Fibroblast of skin of right biceps (primary cell): ENCODE measurements around the gene DNAH5.
A peak's percentile ranks its signal among the peaks of the same experiment; 100 is the strongest.

ENCODE experiments used
- DNase-seq: peaks from one replicate; pipeline ENCODE4 v3.0.0-alpha.2; 2013

DNAH5 gene

GRCh38 chr5:13695076-13695712 is 249.3 kb downstream of the DNAH5 start:
- DNase-seq = no peak

- no peak for DNase-seq
Measured at GRCh38 chr5:13692172-13692571, 252.3 kb downstream of the DNAH5 start.

- no peak for DNase-seq
Measured at GRCh38 chr5:13676531-13676930, 268.0 kb downstream of the DNAH5 start.

- no peak for DNase-seq
Measured at GRCh38 chr5:13674391-13674790, 270.1 kb downstream of the DNAH5 start.

GRCh38 chr5:13673511-13673910 is 271.0 kb downstream of the DNAH5 start:
- DNase-seq = no peak

- DNase-seq = peak; percentile 96
Measured at GRCh38 chr5:13664377-13664776, 280.1 kb downstream of the DNAH5 start.

- DNase-seq = peak; percentile 73
Measured at GRCh38 chr5:13662626-13663025, 281.9 kb downstream of the DNAH5 start.

- DNase-seq = no peak
Measured at GRCh38 chr5:13661272-13661671, 283.2 kb downstream of the DNAH5 start.

- peak; percentile 42 for DNase-seq
Measured at GRCh38 chr5:13660072-13660471, 284.4 kb downstream of the DNAH5 start.

GRCh38 chr5:13659391-13659790 is 285.1 kb downstream of the DNAH5 start:
- DNase-seq = peak; percentile 47

- DNase-seq = no peak
Measured at GRCh38 chr5:13658761-13659160, 285.7 kb downstream of the DNAH5 start.

GRCh38 chr5:13658152-13658551 is 286.3 kb downstream of the DNAH5 start:
- DNase-seq = peak; percentile 1

- DNase-seq = no peak
Measured at GRCh38 chr5:13653709-13654108, 290.8 kb downstream of the DNAH5 start.

- DNase-seq = no peak
Measured at GRCh38 chr5:13649656-13650055, 294.8 kb downstream of the DNAH5 start.

- DNase-seq = peak; percentile 3
Measured at GRCh38 chr5:13648822-13649221, 295.7 kb downstream of the DNAH5 start.

GRCh38 chr5:13643734-13644133 is 300.8 kb downstream of the DNAH5 start:
- no peak for DNase-seq

GRCh38 chr5:13643196-13643595 is 301.3 kb downstream of the DNAH5 start:
- no peak for DNase-seq
